ENCODE data around the gene NUP54. TPM values are rescaled to one million over a fixed set of nuclear protein-coding genes. Genes with fewer than 3 reads are reported as not detected.

The NUP54 gene
- total and polyA plus RNA-seq, 4 experiments from 2014 or later = 37.8 to 52.8 (median 44.3) TPM

DNA sequence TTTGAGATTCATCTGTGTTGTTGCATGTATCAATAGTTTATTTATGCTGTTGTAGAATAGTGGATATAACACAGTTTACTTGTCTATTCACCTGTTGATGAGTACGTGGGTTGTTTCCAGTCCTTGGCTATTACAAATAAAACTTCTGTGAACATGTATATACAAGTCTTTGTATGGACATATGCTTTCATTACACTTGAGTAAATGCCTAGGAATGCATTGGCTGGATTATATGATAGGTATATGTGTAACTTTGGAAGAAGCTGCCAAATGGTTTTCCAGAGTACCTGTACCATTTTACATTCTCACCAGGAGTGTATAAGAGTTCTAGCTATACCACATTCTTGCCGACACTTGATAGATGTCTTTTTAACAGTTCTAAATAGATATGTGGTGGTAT, 57.1 kb downstream of the NUP54 start:
- Mint-ChIP-seq H3K27ac (no peak overlapping the region), H3K27me3 (no peaks in the 10 kb centered on the region), H3K4me1 (peaks cover 2 to 5% (median 3%) of the 10 kb centered on the region in 4 donors), H3K4me3 (no peak overlapping the region), H3K36me3 (no peaks in the 10 kb centered on the region), H3K9me3 (no peaks in the 10 kb centered on the region)
- peaks cover 5% of the 10 kb centered on the region for H3K4me1 ChIP-seq (ENCODE audit: insufficient read depth, low read length)
- H3K9me3 ChIP-seq (ENCODE audit: control insufficient read depth in 1 of 2, low read length in 2 of 2) = no peaks in the 10 kb centered on the region
- H3K27me3 ChIP-seq (ENCODE audit: insufficient read depth, low read length) = no peaks in the 10 kb centered on the region
- no peak for DNase-seq
- no peak overlapping the region for H3K27ac ChIP-seq (ENCODE audit: low read depth, low read length)
- CTCF ChIA-PET (ENCODE audit: partially characterized antibody) = interaction anchor here (0.6 kb wide), 1 partner anchor 339 kb away, joined by 3 read pairs; no protein-coding TSS in a partner anchor
- intact Hi-C loops (cut with micrococcal nuclease) = no loop called here
- no peak overlapping the region for H3K4me3 ChIP-seq (ENCODE audit: low read length in 2 of 2)
- no peaks in the 10 kb centered on the region for H3K36me3 ChIP-seq (ENCODE audit: insufficient read depth, low read length)
- POLR2A ChIA-PET (ENCODE audit: partially characterized antibody) = no interaction called here

GRCh38 chr4:76090241-76090691, 57.9 kb downstream of the NUP54 start:
- Histone ChIP-seq H3K9me3 (ENCODE audit: control insufficient read depth in 1 of 2, low read length in 2 of 2) (no peaks in the 10 kb centered on the region), H3K4me1 (ENCODE audit: insufficient read depth, low read length) (peaks cover 5% of the 10 kb centered on the region), H3K4me3 (ENCODE audit: low read length in 2 of 2) (no peak overlapping the region), H3K36me3 (ENCODE audit: insufficient read depth, low read length) (no peaks in the 10 kb centered on the region), H3K27me3 (ENCODE audit: insufficient read depth, low read length) (no peaks in the 10 kb centered on the region), H3K27ac (ENCODE audit: low read depth, low read length) (no peak overlapping the region)
- DNase-seq = peak; percentile 4 to 63 (median 31)
- ChIA-PET POLR2A (ENCODE audit: partially characterized antibody) (no interaction called here), CTCF (ENCODE audit: partially characterized antibody) (no interaction called here)
- H3K27ac Mint-ChIP-seq = peak overlapping the region in 2 of 7 donors; percentile 2 to 23
- intact Hi-C loops (cut with micrococcal nuclease) = no loop called here
- H3K4me3 Mint-ChIP-seq = no peak overlapping the region
- H3K4me1 Mint-ChIP-seq = peaks cover 2 to 5% (median 3%) of the 10 kb centered on the region in 4 donors
- H3K9me3 Mint-ChIP-seq = peaks cover 0 to 1% (median 0%) of the 10 kb centered on the region in 8 donors
- H3K36me3 Mint-ChIP-seq = no peaks in the 10 kb centered on the region
- no peaks in the 10 kb centered on the region for H3K27me3 Mint-ChIP-seq

DNA sequence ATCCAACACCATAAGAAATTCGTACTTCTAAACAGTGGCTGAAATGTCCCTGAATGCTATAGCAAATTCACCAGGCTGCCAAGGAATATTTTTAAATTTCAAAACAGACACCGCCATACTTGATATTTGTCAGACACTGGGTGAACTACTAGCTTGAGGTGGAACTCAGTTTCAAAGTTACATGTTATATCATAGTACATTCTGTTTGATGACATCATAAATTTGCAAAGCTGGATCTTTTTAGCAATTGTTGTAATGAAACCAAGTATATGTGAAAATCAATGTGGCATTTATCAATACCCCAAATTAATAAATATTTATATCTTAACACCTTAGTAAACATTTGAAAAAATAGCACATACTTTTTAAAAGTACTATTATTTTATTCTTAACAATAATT, 59.5 kb downstream of the NUP54 start:
- Histone ChIP-seq H3K4me1 (ENCODE audit: insufficient read depth, low read length) (peaks cover 5% of the 10 kb centered on the region), H3K27ac (ENCODE audit: low read depth, low read length) (no peak overlapping the region), H3K36me3 (ENCODE audit: insufficient read depth, low read length) (no peaks in the 10 kb centered on the region), H3K4me3 (ENCODE audit: low read length in 2 of 2) (no peak overlapping the region), H3K27me3 (ENCODE audit: insufficient read depth, low read length) (no peaks in the 10 kb centered on the region), H3K9me3 (ENCODE audit: control insufficient read depth in 1 of 2, low read length in 2 of 2) (no peaks in the 10 kb centered on the region)
- Mint-ChIP-seq H3K4me3 (no peak overlapping the region), H3K27ac (no peak overlapping the region), H3K36me3 (no peaks in the 10 kb centered on the region), H3K27me3 (peaks cover 0 to 2% of the 10 kb centered on the region in 2 donors), H3K4me1 (peaks cover 2 to 5% (median 3%) of the 10 kb centered on the region in 4 donors), H3K9me3 (peaks cover 0 to 1% (median 0%) of the 10 kb centered on the region in 8 donors)
- ChIA-PET CTCF (ENCODE audit: partially characterized antibody) (no interaction called here), POLR2A (ENCODE audit: partially characterized antibody) (no interaction called here)
- DNase-seq = no peak
- intact Hi-C loops (cut with micrococcal nuclease) = no loop called here

DNA sequence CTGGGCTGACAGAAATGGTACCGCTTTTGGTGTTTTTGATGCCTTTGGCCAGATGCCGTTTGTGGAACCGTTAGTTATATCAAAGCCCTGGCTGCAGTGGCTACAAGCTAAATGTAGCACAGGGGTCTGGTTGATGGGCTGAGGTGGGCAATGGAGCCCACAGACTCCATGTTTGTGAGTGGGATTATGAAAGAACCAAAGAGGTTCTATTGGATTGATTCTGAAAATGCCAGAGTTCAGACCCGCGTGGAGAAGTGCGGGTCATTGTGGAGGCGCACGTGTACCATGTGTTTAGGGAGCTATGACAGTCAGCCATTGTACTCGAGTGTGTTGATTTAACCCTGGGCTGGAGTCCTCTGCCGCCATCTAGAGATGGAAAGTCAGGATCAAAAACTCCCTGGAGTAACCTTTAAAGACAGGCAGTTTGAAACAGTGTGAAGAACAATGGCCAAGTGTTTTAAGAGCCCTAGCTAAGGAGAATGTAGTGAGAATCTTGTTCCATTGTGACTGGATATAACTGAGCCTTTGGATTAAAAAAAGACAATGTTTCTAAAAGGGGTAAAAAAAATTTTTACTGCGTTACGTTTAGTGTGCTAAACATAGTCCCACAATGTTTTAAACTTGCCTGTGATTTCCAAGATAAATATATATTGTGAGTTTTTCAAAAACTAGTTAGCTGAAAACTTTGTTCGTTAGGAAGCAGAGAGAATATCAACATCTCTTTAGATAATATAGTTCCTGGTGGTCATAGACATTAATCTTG, 61.0 kb downstream of the NUP54 start:
- H3K4me1 ChIP-seq (ENCODE audit: insufficient read depth, low read length) = peaks cover 5% of the 10 kb centered on the region
- H3K4me3 ChIP-seq (ENCODE audit: low read length in 2 of 2) = no peak overlapping the region
- ChIA-PET POLR2A (ENCODE audit: partially characterized antibody) (no interaction called here), CTCF (ENCODE audit: partially characterized antibody) (interaction anchor here (1.6 to 2.1 kb wide), 2 partner anchors 16 to 91 kb away, joined by 3 to 8 read pairs; no protein-coding TSS in a partner anchor)
- no peak overlapping the region for H3K4me3 Mint-ChIP-seq
- no peak overlapping the region for H3K27ac Mint-ChIP-seq
- H3K9me3 Mint-ChIP-seq = peaks cover 0 to 1% (median 0%) of the 10 kb centered on the region in 8 donors
- no peaks in the 10 kb centered on the region for H3K9me3 ChIP-seq (ENCODE audit: control insufficient read depth in 1 of 2, low read length in 2 of 2)
- intact Hi-C loops (cut with micrococcal nuclease) = no loop called here
- peaks cover 1 to 2% of the 10 kb centered on the region in 2 donors for H3K27me3 Mint-ChIP-seq
- H3K27ac ChIP-seq (ENCODE audit: low read depth, low read length) = no peak overlapping the region
- H3K36me3 ChIP-seq (ENCODE audit: insufficient read depth, low read length) = no peaks in the 10 kb centered on the region
- no peaks in the 10 kb centered on the region for H3K36me3 Mint-ChIP-seq
- H3K4me1 Mint-ChIP-seq = peaks cover 2 to 5% (median 3%) of the 10 kb centered on the region in 4 donors
- no peak for DNase-seq
- H3K27me3 ChIP-seq (ENCODE audit: insufficient read depth, low read length) = no peaks in the 10 kb centered on the region

DNA sequence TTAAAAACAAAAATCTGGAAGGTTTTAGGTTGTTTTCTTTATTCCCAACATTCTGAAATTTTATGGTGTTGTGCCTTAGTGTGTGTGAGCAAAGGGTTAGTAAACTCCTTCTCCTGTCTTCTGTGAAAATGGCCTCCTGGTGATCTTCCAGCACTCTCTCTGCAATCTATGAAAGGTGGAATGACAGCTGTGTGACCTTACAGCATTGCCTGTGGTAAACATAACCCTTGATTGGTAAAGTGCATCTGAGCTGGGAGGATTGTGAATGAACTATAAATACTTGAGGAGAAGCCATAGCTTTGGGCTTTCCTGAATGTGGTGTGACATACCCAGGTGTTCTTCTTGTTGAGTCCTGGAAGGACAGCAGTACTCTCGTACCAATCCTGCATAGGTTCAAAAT, 63.7 kb downstream of the NUP54 start:
- Mint-ChIP-seq H3K36me3 (no peaks in the 10 kb centered on the region), H3K27ac (no peak overlapping the region), H3K9me3 (peaks cover 0 to 1% (median 0%) of the 10 kb centered on the region in 8 donors), H3K4me1 (no peaks in the 10 kb centered on the region), H3K4me3 (no peak overlapping the region), H3K27me3 (peaks cover 3 to 4% of the 10 kb centered on the region in 2 donors)
- Histone ChIP-seq H3K27me3 (ENCODE audit: insufficient read depth, low read length) (no peaks in the 10 kb centered on the region), H3K4me3 (ENCODE audit: low read length in 2 of 2) (no peak overlapping the region), H3K36me3 (ENCODE audit: insufficient read depth, low read length) (no peaks in the 10 kb centered on the region), H3K27ac (ENCODE audit: low read depth, low read length) (no peak overlapping the region), H3K9me3 (ENCODE audit: control insufficient read depth in 1 of 2, low read length in 2 of 2) (no peaks in the 10 kb centered on the region), H3K4me1 (ENCODE audit: insufficient read depth, low read length) (no peaks in the 10 kb centered on the region)
- no peak for DNase-seq
- ChIA-PET POLR2A (ENCODE audit: partially characterized antibody) (no interaction called here), CTCF (ENCODE audit: partially characterized antibody) (interaction anchor here (1.0 to 1.6 kb wide), 2 partner anchors 16 to 190 kb away, joined by 3 read pairs; no protein-coding TSS in a partner anchor)
- intact Hi-C loops (cut with micrococcal nuclease) = no loop called here

- Histone ChIP-seq H3K9me3 (ENCODE audit: control insufficient read depth in 1 of 2, low read length in 2 of 2) (no peaks in the 10 kb centered on the region), H3K27ac (ENCODE audit: low read depth, low read length) (no peak overlapping the region), H3K27me3 (ENCODE audit: insufficient read depth, low read length) (no peaks in the 10 kb centered on the region), H3K4me3 (ENCODE audit: low read length in 2 of 2) (no peak overlapping the region), H3K4me1 (ENCODE audit: insufficient read depth, low read length) (no peaks in the 10 kb centered on the region), H3K36me3 (ENCODE audit: insufficient read depth, low read length) (no peaks in the 10 kb centered on the region)
- CTCF ChIA-PET (ENCODE audit: partially characterized antibody) = interaction anchor here (1.0 to 1.7 kb wide), 3 partner anchors 17 to 189 kb away, joined by 3 to 7 read pairs (median 3); no protein-coding TSS in a partner anchor
- Mint-ChIP-seq H3K4me1 (no peaks in the 10 kb centered on the region), H3K36me3 (no peaks in the 10 kb centered on the region), H3K4me3 (no peak overlapping the region), H3K27me3 (peaks cover 8% of the 10 kb centered on the region in 2 donors), H3K27ac (no peak overlapping the region), H3K9me3 (peaks cover 0 to 3% (median 0%) of the 10 kb centered on the region in 8 donors)
- no peak for DNase-seq
- intact Hi-C loops (cut with micrococcal nuclease) = no loop called here
- POLR2A ChIA-PET (ENCODE audit: partially characterized antibody) = no interaction called here
Observed at GRCh38 chr4:76083386-76083988, 64.7 kb downstream of the NUP54 start.

GRCh38 chr4:76078033-76078613, 70.1 kb downstream of the NUP54 start:
- CTCF ChIA-PET (ENCODE audit: partially characterized antibody) = interaction anchor here (0.7 to 4.2 kb wide), 2 partner anchors 11 to 324 kb away, joined by 3 to 11 read pairs; no protein-coding TSS in a partner anchor
- H3K4me1 Mint-ChIP-seq = no peaks in the 10 kb centered on the region
- H3K27me3 ChIP-seq (ENCODE audit: insufficient read depth, low read length) = no peaks in the 10 kb centered on the region
- POLR2A ChIA-PET (ENCODE audit: partially characterized antibody) = no interaction called here
- peaks cover 0 to 1% (median 0%) of the 10 kb centered on the region in 8 donors for H3K9me3 Mint-ChIP-seq
- H3K27me3 Mint-ChIP-seq = peaks cover 6 to 7% of the 10 kb centered on the region in 2 donors
- intact Hi-C loops (cut with micrococcal nuclease) = no loop called here
- DNase-seq = no peak
- no peaks in the 10 kb centered on the region for H3K36me3 ChIP-seq (ENCODE audit: insufficient read depth, low read length)
- H3K4me3 Mint-ChIP-seq = no peak overlapping the region
- no peak overlapping the region for H3K27ac Mint-ChIP-seq
- no peak overlapping the region for H3K4me3 ChIP-seq (ENCODE audit: low read length in 2 of 2)
- H3K9me3 ChIP-seq (ENCODE audit: control insufficient read depth in 1 of 2, low read length in 2 of 2) = no peaks in the 10 kb centered on the region
- H3K27ac ChIP-seq (ENCODE audit: low read depth, low read length) = no peak overlapping the region
- H3K4me1 ChIP-seq (ENCODE audit: insufficient read depth, low read length) = no peaks in the 10 kb centered on the region
- H3K36me3 Mint-ChIP-seq = no peaks in the 10 kb centered on the region

Measured in CD4-positive, alpha-beta memory T cell (primary cell).